ENCODE measurements around the gene STOML3. TPM values are rescaled to one million over a fixed set of nuclear protein-coding genes. Genes with fewer than 3 reads are reported as not detected.

The STOML3 gene
- total and polyA plus RNA-seq, 7 donors: 0.03 to 0.60 (median 0.23) TPM; not detected in 4

- Histone ChIP-seq H3K27me3 (no peaks in the 10 kb centered on the region), H3K36me3 (no peaks in the 10 kb centered on the region), H3K9me3 (no peaks in the 10 kb centered on the region), H3K4me1 (no peaks in the 10 kb centered on the region), H3K4me3 (no peak overlapping the region), H3K27ac (no peak overlapping the region)
- no peak for DNase-seq
- intact Hi-C loops (cut with DNase I): no loop called here
- WGBS, 2 donors: 79 to 90% methylated on average over 4 of the region's 4 CpGs
- TF ChIP-seq EP300 (IDR thresholded peaks at IDR 0.05) (no peak), POLR2A (IDR thresholded peaks at IDR 0.05) (no peak), CTCF (IDR thresholded peaks at IDR 0.05) (no peak), POLR2AphosphoS5 (IDR thresholded peaks at IDR 0.05) (no peak)
Observed at GRCh38 chr13:38970380-38971051, 20.1 kb downstream of the STOML3 start.

GRCh38 chr13:38969187-38969586 is 21.4 kb downstream of the STOML3 start:
- intact Hi-C loops (cut with DNase I): no loop called here
- Histone ChIP-seq H3K9me3 (no peaks in the 10 kb centered on the region), H3K27me3 (no peaks in the 10 kb centered on the region), H3K36me3 (no peaks in the 10 kb centered on the region), H3K4me1 (no peaks in the 10 kb centered on the region), H3K4me3 (no peak overlapping the region), H3K27ac (no peak overlapping the region)
- DNase-seq: no peak
- 57 to 65% methylated on average over 2 of the region's 2 CpGs for WGBS, 2 donors
- no peak for TF ChIP-seq EP300 (IDR thresholded peaks at IDR 0.05)
- TF ChIP-seq CTCF (IDR thresholded peaks at IDR 0.05): no peak
- TF ChIP-seq POLR2A (IDR thresholded peaks at IDR 0.05): no peak

- WGBS, 2 donors: 59 to 67% methylated on average over 2 of the region's 2 CpGs
- DNase-seq: no peak
- H3K9me3 ChIP-seq: no peaks in the 10 kb centered on the region
- H3K27ac ChIP-seq: no peak overlapping the region
- intact Hi-C loops (cut with DNase I): no loop called here
- no peaks in the 10 kb centered on the region for H3K36me3 ChIP-seq
- no peaks in the 10 kb centered on the region for H3K4me1 ChIP-seq
- H3K27me3 ChIP-seq: no peaks in the 10 kb centered on the region
- H3K4me3 ChIP-seq: no peak overlapping the region
- TF ChIP-seq POLR2A (IDR thresholded peaks at IDR 0.05) (no peak), POLR2AphosphoS5 (IDR thresholded peaks at IDR 0.05) (no peak), EP300 (IDR thresholded peaks at IDR 0.05) (no peak), CTCF (IDR thresholded peaks at IDR 0.05) (no peak)
Observed at GRCh38 chr13:38967446-38967845, 23.2 kb downstream of the STOML3 start.

- no peak for DNase-seq
- H3K4me3 ChIP-seq: no peak overlapping the region
- no peak overlapping the region for H3K27ac ChIP-seq
- no peaks in the 10 kb centered on the region for H3K9me3 ChIP-seq
- intact Hi-C loops (cut with DNase I): no loop called here
- TF ChIP-seq EP300 (IDR thresholded peaks at IDR 0.05) (no peak), POLR2AphosphoS5 (IDR thresholded peaks at IDR 0.05) (no peak), CTCF (IDR thresholded peaks at IDR 0.05) (no peak), POLR2A (IDR thresholded peaks at IDR 0.05) (no peak)
- H3K27me3 ChIP-seq: no peaks in the 10 kb centered on the region
- no peaks in the 10 kb centered on the region for H3K4me1 ChIP-seq
- 82 to 87% methylated on average over 4 of the region's 4 CpGs for WGBS, 2 donors
- H3K36me3 ChIP-seq: no peaks in the 10 kb centered on the region
Observed at GRCh38 chr13:38965281-38965680, 25.4 kb downstream of the STOML3 start.

- no peak for DNase-seq
- no peaks in the 10 kb centered on the region for H3K27me3 ChIP-seq
- intact Hi-C loops (cut with DNase I): no loop called here
- H3K27ac ChIP-seq: no peak overlapping the region
- H3K4me1 ChIP-seq: no peaks in the 10 kb centered on the region
- TF ChIP-seq CTCF (IDR thresholded peaks at IDR 0.05) (no peak), POLR2A (IDR thresholded peaks at IDR 0.05) (no peak), EP300 (IDR thresholded peaks at IDR 0.05) (no peak), POLR2AphosphoS5 (IDR thresholded peaks at IDR 0.05) (no peak)
- no peaks in the 10 kb centered on the region for H3K9me3 ChIP-seq
- no peak overlapping the region for H3K4me3 ChIP-seq
- no peaks in the 10 kb centered on the region for H3K36me3 ChIP-seq
Observed at GRCh38 chr13:38960175-38960574, 30.5 kb downstream of the STOML3 start.
